Measurements from ENCODE around the gene C9orf40. TPM values are rescaled to one million over a fixed set of nuclear protein-coding genes. Genes with fewer than 3 reads are reported as not detected.
A peak's percentile ranks its signal among the peaks of the same experiment; 100 is the strongest.

C9orf40 gene
- total RNA-seq, 1 donor from 2014 or later: 15.2 TPM

DNA sequence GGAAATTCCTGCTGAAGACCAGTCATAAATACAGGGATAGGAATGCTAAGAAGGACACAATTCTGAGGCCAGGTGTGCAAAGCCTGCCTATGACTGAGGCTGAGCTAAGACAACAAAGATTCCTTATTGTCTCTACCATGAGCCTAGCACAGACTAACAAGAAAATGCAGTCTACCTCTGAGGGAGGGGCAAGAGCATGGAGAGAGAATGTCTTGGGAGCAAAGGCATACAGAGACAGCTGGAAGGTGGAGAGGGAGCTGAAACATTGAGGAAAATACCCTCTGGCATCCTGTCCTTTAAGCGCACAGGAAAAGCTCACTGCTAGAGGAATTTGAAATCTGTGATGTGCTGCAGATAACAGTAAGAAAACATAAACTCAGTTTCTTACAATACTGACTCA lies 8.8 kb upstream of the C9orf40 start:
- no peak overlapping the region for H3K27ac ChIP-seq
- no peaks in the 10 kb centered on the region for H3K27me3 ChIP-seq
- no peak for DNase-seq (ENCODE audit: low spot score in 2 of 2)
- TF ChIP-seq, protein P1, sequence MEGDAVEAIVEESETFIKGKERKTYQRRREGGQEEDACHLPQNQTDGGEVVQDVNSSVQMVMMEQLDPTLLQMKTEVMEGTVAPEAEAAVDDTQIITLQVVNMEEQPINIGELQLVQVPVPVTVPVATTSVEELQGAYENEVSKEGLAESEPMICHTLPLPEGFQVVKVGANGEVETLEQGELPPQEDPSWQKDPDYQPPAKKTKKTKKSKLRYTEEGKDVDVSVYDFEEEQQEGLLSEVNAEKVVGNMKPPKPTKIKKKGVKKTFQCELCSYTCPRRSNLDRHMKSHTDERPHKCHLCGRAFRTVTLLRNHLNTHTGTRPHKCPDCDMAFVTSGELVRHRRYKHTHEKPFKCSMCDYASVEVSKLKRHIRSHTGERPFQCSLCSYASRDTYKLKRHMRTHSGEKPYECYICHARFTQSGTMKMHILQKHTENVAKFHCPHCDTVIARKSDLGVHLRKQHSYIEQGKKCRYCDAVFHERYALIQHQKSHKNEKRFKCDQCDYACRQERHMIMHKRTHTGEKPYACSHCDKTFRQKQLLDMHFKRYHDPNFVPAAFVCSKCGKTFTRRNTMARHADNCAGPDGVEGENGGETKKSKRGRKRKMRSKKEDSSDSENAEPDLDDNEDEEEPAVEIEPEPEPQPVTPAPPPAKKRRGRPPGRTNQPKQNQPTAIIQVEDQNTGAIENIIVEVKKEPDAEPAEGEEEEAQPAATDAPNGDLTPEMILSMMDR (IDR thresholded peaks at IDR 0.05): no peak
- H3K9me3 ChIP-seq: no peaks in the 10 kb centered on the region
- no peak overlapping the region for H3K4me3 ChIP-seq
- intact Hi-C loops (cut with DNase I): no loop called here
- no peaks in the 10 kb centered on the region for H3K36me3 ChIP-seq
- no peaks in the 10 kb centered on the region for H3K4me1 ChIP-seq

DNA sequence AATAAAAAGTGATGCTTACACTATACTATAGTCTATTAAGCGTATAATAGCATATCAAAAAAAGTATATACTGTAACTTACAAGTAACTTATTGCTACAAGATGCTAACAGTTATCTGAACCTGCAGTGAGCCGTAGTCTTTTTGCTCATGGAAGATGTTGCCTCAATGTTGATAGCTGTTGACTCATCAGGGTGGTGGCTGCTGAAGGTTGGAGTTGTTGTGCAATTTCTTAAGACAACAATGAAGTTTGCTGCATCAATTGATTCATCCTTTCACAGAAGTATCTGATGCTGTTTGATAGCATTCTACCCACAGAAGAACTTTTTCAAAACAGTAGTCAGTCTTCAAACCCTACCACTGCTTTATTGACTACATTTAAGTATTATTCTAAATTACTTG lies 7.8 kb upstream of the C9orf40 start:
- Histone ChIP-seq H3K36me3 (no peaks in the 10 kb centered on the region), H3K27me3 (no peaks in the 10 kb centered on the region), H3K4me3 (no peak overlapping the region), H3K4me1 (no peaks in the 10 kb centered on the region), H3K9me3 (no peaks in the 10 kb centered on the region), H3K27ac (no peak overlapping the region)
- TF ChIP-seq, protein P1 (IDR thresholded peaks at IDR 0.05): no peak
- intact Hi-C loops (cut with DNase I): no loop called here
- no peak for DNase-seq (ENCODE audit: low spot score in 2 of 2)

DNA sequence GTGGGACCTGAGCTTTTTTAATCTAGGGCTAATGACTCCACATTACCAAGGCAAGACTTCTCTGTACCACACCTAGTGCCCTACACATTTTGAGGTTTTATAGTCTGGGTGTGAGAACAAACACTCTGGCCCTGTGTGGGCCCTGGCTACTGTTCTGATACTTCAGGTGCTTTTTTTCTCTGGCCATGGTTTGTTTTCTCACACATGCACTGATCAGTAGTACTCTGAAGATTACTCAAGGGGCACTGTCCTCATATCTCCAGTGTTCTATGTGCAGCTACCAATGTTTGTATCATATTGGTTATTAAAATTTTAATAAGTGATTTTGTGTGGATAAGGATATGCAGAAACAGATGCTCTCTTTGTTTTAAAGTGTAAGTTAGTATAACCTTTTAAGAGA lies 5.9 kb upstream of the C9orf40 start:
- no peak for DNase-seq (ENCODE audit: low spot score in 2 of 2)
- intact Hi-C loops (cut with DNase I): no loop called here
- no peak overlapping the region for H3K4me3 ChIP-seq
- no peaks in the 10 kb centered on the region for H3K9me3 ChIP-seq
- TF ChIP-seq, protein P1 (IDR thresholded peaks at IDR 0.05): no peak
- no peaks in the 10 kb centered on the region for H3K4me1 ChIP-seq
- H3K27me3 ChIP-seq: no peaks in the 10 kb centered on the region
- no peak overlapping the region for H3K27ac ChIP-seq
- H3K36me3 ChIP-seq: no peaks in the 10 kb centered on the region

DNA sequence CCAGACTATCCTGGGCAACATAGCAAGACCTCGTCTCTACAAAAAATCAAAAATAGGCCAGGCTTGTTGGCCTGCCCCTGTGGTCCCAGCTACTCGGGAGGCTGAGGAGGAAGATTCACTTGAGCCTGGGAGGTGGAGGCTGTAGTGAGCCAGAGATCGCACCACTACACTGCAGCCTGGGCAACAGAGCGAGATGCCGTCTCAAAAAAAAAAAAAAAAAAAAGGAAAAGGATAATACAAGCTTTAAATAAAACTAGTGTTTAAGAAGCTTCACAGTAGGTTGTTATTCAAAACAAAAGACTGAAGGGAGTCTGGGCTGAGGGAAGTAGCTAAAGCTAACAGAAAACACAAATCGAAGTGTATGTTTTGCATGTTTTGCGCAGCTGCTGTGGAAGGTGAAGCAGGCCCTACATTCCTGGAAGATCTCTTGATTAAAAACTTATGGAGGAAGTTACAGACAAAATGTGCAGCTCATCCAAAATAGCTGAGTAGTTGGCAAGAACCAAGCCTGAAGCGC lies 581 bp upstream of the C9orf40 start:
- Histone ChIP-seq H3K4me1 (no peaks in the 10 kb centered on the region), H3K4me3 (peak overlapping the region; percentile 80 to 89), H3K36me3 (no peaks in the 10 kb centered on the region), H3K9me3 (no peaks in the 10 kb centered on the region), H3K27me3 (no peaks in the 10 kb centered on the region), H3K27ac (peak overlapping the region; percentile 97 to 98)
- DNase-seq (ENCODE audit: low spot score in 2 of 2): no peak
- TF ChIP-seq, protein P1 (IDR thresholded peaks at IDR 0.05): no peak
- intact Hi-C loops (cut with DNase I): loop anchor here (2.0 kb wide), 1 partner anchor 136 kb away; the partner anchor contains the start of genes NMRK1 and OSTF1

DNA sequence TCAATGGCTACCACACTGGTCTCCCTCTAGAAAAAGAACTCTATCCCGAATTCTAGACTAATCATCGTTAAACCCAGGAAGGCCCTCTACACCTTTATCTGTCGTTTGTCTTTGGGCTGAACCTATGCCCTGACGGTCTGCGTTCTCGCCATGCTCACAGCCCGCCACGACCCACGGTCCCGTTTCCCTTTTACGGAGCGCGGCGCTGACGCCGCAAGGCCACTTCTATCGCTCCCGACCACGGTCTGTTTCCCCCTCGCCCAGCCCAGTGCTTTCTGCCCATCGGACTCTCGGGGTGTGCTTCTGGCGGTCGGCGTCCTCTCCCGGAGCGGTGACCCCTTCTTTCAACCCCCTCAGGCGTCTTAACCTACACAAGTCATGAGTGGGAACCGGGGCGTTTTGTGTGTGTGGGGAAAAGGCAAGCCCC lies 974 bp downstream of the C9orf40 start:
- no peaks in the 10 kb centered on the region for H3K4me1 ChIP-seq
- intact Hi-C loops (cut with DNase I): loop anchor here (1.0 to 2.0 kb wide), 2 partner anchors 77 to 137 kb away; partner anchors contain the start of genes CARNMT1, NMRK1 and OSTF1
- TF ChIP-seq, protein P1 (IDR thresholded peaks at IDR 0.05): no peak
- H3K27me3 ChIP-seq: no peaks in the 10 kb centered on the region
- H3K4me3 ChIP-seq: peak overlapping the region; percentile 80 to 89
- DNase-seq (ENCODE audit: low spot score in 2 of 2): peak in 1 of 2 donors; percentile 75
- H3K9me3 ChIP-seq: no peaks in the 10 kb centered on the region
- peak overlapping the region; percentile 97 to 98 for H3K27ac ChIP-seq
- no peaks in the 10 kb centered on the region for H3K36me3 ChIP-seq

Measured in ascending aorta (tissue), 2 donors.